T-helper 1 cell (primary cell): ENCODE measurements around the gene BABAM2.
"Not testable (repeated sequence)": the region's sequence is repeated elsewhere in the genome, so short reads cannot be mapped to it uniquely, and the experiment has no call there.

Source experiments
- DNase-seq, 5 donors: peaks; one replicate each; pipeline ENCODE4 v3.0.0-alpha.2; 2012 to 2020

BABAM2 gene

GRCh38 chr2:27988306-27988705 is 97.8 kb downstream of the BABAM2 start:
- no peak for DNase-seq

GRCh38 chr2:27988718-27989117 is 98.2 kb downstream of the BABAM2 start:
- no peak for DNase-seq

- no peak for DNase-seq
These were observed 98.6 kb downstream of the BABAM2 start for GRCh38 chr2:27989149-27989548.

GRCh38 chr2:27990030-27990590 is 99.6 kb downstream of the BABAM2 start:
- no peak for DNase-seq

- no peak for DNase-seq
These were observed 100.6 kb downstream of the BABAM2 start for GRCh38 chr2:27991146-27991545.

- no peak for DNase-seq
These were observed 102.4 kb downstream of the BABAM2 start for GRCh38 chr2:27992787-27993401.

GRCh38 chr2:27993402-27993787 is 102.9 kb downstream of the BABAM2 start:
- DNase-seq, result no peak

- DNase-seq, result no peak
These were observed 103.6 kb downstream of the BABAM2 start for GRCh38 chr2:27993950-27994728.

- no peak for DNase-seq
These were observed 105.8 kb downstream of the BABAM2 start for GRCh38 chr2:27996156-27996922.

GRCh38 chr2:28000287-28000686 is 109.8 kb downstream of the BABAM2 start:
- peak in 1 of 5 donors; percentile 17 for DNase-seq

GRCh38 chr2:28002181-28002580 is 111.7 kb downstream of the BABAM2 start:
- no peak for DNase-seq

GRCh38 chr2:28004086-28004485 is 113.6 kb downstream of the BABAM2 start:
- DNase-seq, result peak in 1 of 5 donors; percentile 54

GRCh38 chr2:28009732-28010131 is 119.2 kb downstream of the BABAM2 start:
- no peak for DNase-seq

GRCh38 chr2:28011322-28011737 is 120.8 kb downstream of the BABAM2 start:
- DNase-seq, result no peak

- DNase-seq, result not testable (repeated sequence)
These were observed 127.9 kb downstream of the BABAM2 start for GRCh38 chr2:28018474-28018873.

- not testable (repeated sequence) for DNase-seq
These were observed 129.0 kb downstream of the BABAM2 start for GRCh38 chr2:28019521-28019920.

- DNase-seq, result no peak
These were observed 131.4 kb downstream of the BABAM2 start for GRCh38 chr2:28021898-28022297.

GRCh38 chr2:28025123-28025522 is 134.6 kb downstream of the BABAM2 start:
- DNase-seq, result no peak

- DNase-seq, result not testable (repeated sequence)
These were observed 135.7 kb downstream of the BABAM2 start for GRCh38 chr2:28026230-28026629.

- no peak for DNase-seq
These were observed 137.5 kb downstream of the BABAM2 start for GRCh38 chr2:28028025-28028424.

GRCh38 chr2:28030600-28030999 is 140.1 kb downstream of the BABAM2 start:
- DNase-seq, result no peak

- no peak for DNase-seq
These were observed 142.3 kb downstream of the BABAM2 start for GRCh38 chr2:28032816-28033215.

GRCh38 chr2:28034696-28035095 is 144.2 kb downstream of the BABAM2 start:
- no peak for DNase-seq
